NCI-H2107 treated with DMSO at 0.1 percent for 48 hours (cell line): Measurements from ENCODE around the gene SMPD3.

Source experiments
- DNase-seq: peaks from one replicate; lab custom pipeline; 2025; ENCODE audit not compliant: unreplicated experiment; lab: John Stamatoyannopoulos, UW

Gene SMPD3

DNA sequence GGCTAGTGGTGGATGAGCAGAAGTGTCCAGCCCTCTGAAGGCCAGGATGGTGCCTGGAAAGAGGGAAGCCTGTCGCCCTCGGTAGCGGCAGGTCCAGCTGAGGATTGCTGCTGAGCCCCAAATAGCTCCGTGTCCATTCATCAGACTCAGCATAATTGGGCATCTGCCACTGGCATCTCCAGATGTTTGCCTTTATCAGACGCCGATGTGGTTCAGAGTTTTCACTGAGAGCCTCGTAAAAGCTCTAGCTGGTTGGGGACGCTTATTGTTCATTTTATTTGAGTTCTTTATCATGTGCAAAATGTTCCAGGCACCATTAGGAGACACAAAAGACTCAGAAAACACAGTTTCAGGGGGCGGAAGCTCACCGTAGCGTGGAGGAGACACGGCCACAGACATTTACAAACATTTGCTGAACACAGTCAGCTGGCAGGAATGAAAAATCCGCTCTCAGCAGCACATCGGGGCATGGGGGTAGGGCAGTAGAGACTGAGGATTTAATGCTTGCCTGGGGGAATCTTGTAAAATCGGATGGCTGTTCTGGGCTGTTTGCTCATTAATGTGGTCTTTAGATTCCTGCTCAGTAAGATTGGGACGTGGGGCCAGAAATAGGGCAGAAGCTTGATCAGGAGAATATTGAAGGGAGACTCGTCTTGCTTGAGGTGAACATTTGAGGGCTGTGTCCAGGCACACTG lies 41.7 kb downstream of the SMPD3 start:
- DNase-seq = no peak

DNA sequence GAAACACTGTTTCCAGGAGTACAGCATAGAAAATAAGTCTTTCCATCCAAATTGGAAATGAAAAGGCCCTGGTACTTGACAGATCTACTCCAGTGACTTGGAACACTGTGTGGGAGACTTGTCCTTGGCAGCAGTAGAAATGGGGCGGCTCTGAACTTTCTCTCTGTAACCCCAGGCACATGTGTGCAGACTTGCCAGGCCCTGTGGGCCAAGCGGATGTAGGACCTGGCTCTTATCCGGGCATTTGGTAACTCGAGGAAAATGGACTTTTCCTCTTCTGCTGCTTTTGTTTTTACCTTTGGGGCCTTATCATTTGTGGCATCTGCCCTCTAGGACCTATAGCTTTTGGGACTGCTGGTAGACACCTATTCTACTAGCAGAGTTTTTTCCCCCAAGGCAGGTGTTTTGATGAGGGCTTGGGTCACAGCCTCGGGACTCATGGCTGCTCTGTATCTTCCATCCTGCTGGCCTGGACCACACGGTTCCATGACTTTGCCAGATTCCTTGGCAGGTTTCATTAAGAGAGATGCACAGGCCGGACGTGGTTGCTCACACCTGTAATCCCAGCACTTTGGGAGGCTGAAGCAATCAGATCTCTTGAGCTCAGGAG lies 43.5 kb downstream of the SMPD3 start:
- DNase-seq = no peak

DNA sequence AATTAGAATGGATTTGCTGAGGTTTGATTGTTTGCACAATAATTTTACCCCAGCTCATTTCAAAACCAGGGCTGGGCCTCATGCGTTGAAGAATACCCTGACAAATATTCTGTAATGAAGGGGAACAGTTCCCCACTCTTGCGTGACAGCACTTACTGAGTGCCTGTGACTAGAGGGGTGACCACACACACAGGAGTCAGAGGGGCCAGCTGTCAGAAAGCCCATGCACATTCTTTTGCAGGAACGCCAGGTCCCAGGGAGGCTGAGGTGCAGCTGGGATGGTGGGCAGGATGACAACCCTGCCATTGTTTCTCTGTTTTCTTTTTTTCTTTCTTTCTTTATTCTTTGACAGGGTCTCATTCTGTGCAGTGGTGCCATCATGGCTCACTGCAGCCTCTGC lies 44.6 kb downstream of the SMPD3 start:
- no peak for DNase-seq

DNA sequence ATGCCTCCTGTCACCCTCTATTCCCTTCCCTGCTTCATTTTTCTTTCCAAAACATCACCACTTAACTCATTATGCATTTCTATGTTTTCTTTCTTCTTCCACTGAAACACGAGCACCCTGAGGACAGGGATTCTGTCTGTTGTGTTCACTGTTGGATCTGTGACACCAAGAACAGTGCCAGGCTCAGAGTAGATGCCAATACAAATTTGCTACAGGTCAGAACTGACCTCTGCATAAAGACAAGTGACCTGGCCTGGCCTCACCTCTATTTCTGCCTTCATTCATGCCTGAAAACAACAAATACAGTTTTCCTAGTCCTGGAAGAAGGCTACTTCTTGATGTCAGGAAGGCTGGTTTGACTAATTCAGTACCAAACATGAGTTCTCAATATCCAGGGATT lies 45.1 kb downstream of the SMPD3 start:
- DNase-seq = no peak

GRCh38 chr16:68402748-68403040 lies 45.6 kb downstream of the SMPD3 start:
- no peak for DNase-seq

GRCh38 chr16:68401871-68402747 lies 46.2 kb downstream of the SMPD3 start:
- DNase-seq = no peak

DNA sequence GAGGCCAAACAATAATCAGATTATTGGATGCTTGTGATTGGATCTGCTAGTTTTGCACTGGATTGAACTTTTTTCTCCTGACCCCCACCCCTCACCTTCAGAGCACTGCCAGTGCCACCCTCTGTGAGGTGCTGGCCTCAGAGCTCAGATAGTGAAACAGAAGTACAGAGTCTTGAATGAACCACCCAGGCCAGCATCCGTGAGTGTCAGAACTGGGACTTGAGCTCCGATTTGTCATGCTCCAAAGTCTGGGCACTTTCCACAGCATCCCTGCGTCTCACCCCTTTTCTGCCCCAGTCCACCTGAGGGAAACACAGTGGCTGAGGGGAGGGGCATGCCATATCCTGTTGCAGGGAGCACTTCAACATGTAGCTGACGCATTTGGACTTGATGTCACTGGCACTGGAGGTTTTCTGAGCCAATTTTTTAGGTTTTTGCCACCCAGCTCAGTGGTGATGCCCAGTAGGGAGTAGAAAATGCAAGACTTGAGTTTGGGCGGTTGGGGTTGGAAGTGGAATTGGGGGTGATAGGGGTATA lies 47.3 kb downstream of the SMPD3 start:
- no peak for DNase-seq

DNA sequence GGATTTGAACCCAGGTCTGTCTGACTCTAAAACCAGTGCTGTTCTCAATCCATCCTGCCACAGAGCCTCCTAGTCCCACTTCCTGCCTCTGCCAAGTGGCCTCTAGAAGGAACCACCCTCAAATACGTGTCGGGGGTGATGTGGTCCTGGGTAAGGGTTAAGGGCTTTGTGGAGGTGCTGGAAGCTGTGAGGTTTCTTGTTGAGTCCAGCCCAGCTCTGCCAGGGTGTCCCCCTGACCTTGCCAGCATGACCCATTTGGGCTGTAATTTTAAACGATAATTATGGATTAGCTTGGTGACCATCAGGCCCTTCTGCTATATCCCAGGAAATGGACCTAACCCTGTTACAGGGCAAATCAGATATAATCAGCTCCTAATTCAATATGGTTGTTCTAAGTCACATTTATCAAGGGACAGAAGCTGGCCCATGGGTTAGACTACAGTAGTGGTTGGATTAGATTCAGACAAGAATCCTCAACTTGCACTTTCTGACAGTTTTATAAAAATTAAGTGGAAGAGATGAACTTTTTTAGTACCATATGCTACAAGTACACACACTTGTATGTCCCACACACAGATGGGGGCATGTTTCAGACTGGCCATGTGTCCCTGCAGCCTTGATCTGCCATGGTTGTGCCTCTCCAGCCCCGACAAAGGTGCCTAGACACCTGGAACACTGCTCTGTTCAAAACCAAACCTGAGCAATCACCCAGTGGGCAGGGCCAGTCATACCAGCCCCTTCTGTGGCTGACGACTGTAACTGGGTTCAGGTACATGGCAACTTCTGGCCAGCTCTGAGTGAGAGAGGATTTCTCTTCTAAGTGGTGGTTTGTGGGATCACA lies 48.0 kb downstream of the SMPD3 start:
- DNase-seq = no peak

- no peak for DNase-seq
Observed at GRCh38 chr16:68399456-68399855, 48.9 kb downstream of the SMPD3 start.

GRCh38 chr16:68397710-68398201 lies 50.6 kb downstream of the SMPD3 start:
- DNase-seq = no peak

DNA sequence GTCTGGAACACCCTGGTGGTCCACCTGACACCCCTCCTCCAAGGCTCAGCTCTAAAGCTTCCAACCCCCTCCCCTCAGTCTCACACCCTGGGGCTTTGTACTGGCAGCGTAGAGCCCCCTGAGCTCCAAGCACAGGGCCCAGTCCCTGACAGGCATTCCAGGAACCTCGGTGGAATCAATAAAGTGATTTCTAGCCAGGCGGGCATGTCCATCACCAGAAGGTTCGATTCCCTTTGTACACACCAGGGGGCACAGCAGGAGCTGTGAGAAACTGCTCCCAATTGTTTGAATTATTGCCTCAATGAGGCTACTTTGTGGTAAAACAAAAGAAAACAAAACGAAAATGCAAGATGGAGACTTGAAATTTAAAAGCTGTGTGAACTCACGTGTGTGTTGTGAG lies 51.8 kb downstream of the SMPD3 start:
- no peak for DNase-seq

DNA sequence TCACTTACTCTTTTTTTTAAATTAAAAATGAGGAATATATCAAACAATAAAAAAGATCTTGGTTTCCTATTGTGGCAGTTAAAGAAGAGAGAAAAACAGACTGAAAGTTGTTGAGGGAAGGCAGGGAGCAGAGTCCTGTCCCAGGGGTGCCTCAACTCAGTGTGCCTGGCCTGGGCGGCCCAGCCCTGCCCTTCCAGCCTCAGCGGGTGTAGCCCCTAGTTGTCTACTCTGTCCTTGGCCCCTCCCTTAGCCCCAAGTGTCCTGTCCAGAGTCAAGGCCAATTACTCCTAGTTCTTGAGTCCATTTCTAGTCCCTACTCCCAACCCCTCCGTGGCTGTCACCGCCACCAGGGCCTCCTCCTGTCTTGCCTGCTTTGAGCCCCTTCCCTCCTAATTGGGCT lies 52.5 kb downstream of the SMPD3 start:
- no peak for DNase-seq

DNA sequence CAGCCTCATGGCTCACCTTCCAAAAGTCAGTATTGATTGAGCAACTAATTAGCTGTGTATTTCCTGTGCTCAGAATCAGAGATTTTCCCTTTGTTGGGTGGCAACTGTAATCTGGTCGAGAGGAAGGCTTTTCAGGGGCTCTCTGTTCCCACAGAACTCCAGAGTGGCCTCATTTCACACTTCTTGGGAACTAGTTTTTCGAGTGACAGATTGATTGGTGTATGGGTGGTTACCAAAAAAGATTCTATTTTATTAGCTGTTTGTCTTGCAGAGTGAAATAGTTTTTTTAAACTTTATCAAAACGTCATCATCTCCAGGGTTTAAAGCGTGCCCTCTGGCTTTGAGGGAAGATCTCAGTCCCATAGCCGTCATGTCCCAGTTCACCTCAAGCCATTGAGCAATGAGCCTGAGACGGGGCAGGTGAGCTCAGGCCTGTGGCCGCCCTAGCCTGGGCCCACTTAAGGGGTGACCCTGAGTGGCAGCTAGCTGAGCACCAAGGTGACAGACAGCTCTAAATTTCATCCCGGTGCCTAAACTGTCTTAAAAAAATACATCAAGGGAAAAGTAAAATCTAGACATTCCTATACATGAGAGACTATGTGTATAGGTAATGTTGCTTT lies 53.0 kb downstream of the SMPD3 start:
- no peak for DNase-seq

- no peak for DNase-seq
Observed at GRCh38 chr16:68393333-68393732, 55.0 kb downstream of the SMPD3 start.

DNA sequence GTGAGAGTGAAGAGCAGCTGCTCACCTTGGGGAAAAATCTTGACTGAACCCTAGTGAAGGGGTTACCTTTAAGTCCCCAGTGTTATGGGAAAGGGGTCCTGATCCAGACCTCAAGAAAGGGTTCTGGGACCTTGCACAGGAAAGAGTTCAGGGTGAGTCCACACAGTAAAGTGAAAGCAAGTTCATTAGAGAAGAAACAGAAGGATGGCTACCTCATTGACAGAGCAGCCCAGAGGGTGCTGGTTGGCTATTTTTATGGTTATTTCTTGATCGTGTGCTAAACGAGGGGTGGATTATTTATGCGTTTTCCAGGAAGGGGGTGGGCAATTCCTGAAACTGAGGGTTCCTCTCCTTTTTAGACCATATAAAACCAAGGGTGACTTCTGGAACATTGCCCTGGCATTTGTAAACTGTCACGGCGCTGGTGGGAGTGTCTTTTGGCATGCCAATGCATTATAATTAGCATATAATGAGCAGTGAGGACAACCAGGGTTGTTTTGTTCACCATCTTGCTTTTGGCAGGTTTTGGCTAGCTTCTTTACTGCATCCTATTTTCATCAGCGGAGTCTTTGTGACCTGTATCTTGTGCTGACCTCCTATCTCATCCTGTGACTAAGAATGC lies 58.4 kb downstream of the SMPD3 start:
- DNase-seq = no peak

GRCh38 chr16:68389006-68389405 lies 59.3 kb downstream of the SMPD3 start:
- DNase-seq = no peak

- no peak for DNase-seq
Observed at GRCh38 chr16:68388124-68388523, 60.2 kb downstream of the SMPD3 start.

- DNase-seq = no peak
Observed at GRCh38 chr16:68387301-68387700, 61.0 kb downstream of the SMPD3 start.

- DNase-seq = no peak
Observed at GRCh38 chr16:68386628-68387027, 61.7 kb downstream of the SMPD3 start.

DNA sequence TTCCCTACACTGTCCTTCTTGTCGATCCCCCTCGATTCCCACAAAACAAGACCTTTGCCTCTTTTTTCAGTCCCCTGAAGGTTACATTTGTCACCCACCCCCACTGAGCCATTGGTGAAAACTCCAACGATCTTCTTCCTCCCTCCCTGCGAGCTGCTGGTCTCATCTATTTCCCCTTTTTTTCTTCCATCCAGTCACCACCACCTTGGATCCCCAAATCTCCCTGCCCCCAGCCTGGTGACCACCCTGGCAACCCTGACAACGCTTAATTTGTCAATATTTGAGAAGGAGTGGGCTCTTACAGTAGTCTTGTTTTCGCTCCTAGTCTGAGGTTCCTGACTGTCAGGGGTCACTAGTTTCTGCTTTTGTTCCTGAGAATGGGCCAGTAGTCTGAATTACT lies 62.9 kb downstream of the SMPD3 start:
- DNase-seq = no peak
